ENCODE results near the gene AKR1C1. TPM values are rescaled to one million over a fixed set of nuclear protein-coding genes. Genes with fewer than 3 reads are reported as not detected.
"Not testable (repeated sequence)": the region's sequence is repeated elsewhere in the genome, so short reads cannot be mapped to it uniquely, and the experiment has no call there.

AKR1C1 gene
- total and polyA plus RNA-seq, 2 of the 13 experiments (the other 11 are each of a cell fraction or from before 2014, with no cell fraction given) = 948 to 2,238 TPM

- no peak for DNase-seq (ENCODE audit: low spot score)
- no peak overlapping the region for H3K4me2 ChIP-seq (ENCODE audit: low read depth, low read length)
- intact Hi-C loops (cut with micrococcal nuclease; ENCODE audit: unreplicated experiment) = no loop called here
- no TSS peak for BruUV-seq (replicated peaks)
- H3K79me2 ChIP-seq (ENCODE audit: insufficient read depth, low read length) = no peaks in the 10 kb centered on the region
- no peaks in the 10 kb centered on the region for H3K4me1 ChIP-seq (ENCODE audit: insufficient read depth, low read length)
- in situ Hi-C loops (cut with HindIII; ENCODE audit: extremely low pct_ligation_motif_present, low pct_unique_long_range_greater_than_20kb) = no loop called here
- no peak overlapping the region for H3K9ac ChIP-seq (ENCODE audit: insufficient read depth, low read depth, low read length)
- no peaks in the 10 kb centered on the region for H3K36me3 ChIP-seq (replicated peaks in 1 of 2; ENCODE audit: control insufficient read depth in 1 of 2, insufficient read depth in 2 of 2, low read length in 2 of 2)
- WGBS (ENCODE audit: low lambda C conversion rate) = 85% methylated on average over 1 of the region's 1 CpG
- CTCF ChIA-PET (ENCODE audit: low intra/inter-chr PET ratio, low total read pairs) = no interaction called here
- no peak for FAIRE-seq
- H2AFZ ChIP-seq (ENCODE audit: low read length) = no peak overlapping the region
- peaks cover 39% of the 10 kb centered on the region for H3K9me3 ChIP-seq (ENCODE audit: low read length)
- POLR2A ChIA-PET = no interaction called here
- H3K27ac ChIP-seq (ENCODE audit: extremely low read length, insufficient read depth, low read length) = no peak overlapping the region
- no peak overlapping the region for H3K4me3 ChIP-seq (replicated peaks in 1 of 3; ENCODE audit: insufficient read depth in 1 of 3, low read depth in 2 of 3, low read length in 3 of 3)
- ATAC-seq = no peak
- no peak for TF ChIP-seq HNF4A (CRISPR knock-in tag; IDR thresholded peaks at IDR 0.05)
- TF ChIP-seq ZNF263 (CRISPR knock-in tag; IDR thresholded peaks at IDR 0.05) = no peak
- TF ChIP-seq FOXP4 (CRISPR knock-in tag; IDR thresholded peaks at IDR 0.05) = no peak
- TF ChIP-seq MAZ (IDR thresholded peaks at IDR 0.05; ENCODE audit: borderline replicate concordance, low read depth, low read length) = no peak
- TF ChIP-seq MAZ (CRISPR knock-in tag; IDR thresholded peaks at IDR 0.05; ENCODE audit: low read depth) = no peak
- TF ChIP-seq NFKBIZ (CRISPR knock-in tag; IDR thresholded peaks at IDR 0.05) = no peak
- H4K20me1 ChIP-seq (ENCODE audit: insufficient read depth, low read length) = no peaks in the 10 kb centered on the region
- no peaks in the 10 kb centered on the region for H3K27me3 ChIP-seq (ENCODE audit: control insufficient read depth in 1 of 2, insufficient read depth in 2 of 2, low read length in 2 of 2)
Observed at GRCh38 chr10:5030989-5031388, 67.8 kb downstream of the AKR1C1 start.

- H3K79me2 ChIP-seq (ENCODE audit: insufficient read depth, low read length); H4K20me1 ChIP-seq (ENCODE audit: insufficient read depth, low read length); H3K27ac ChIP-seq (ENCODE audit: extremely low read length, insufficient read depth, low read length); CTCF ChIA-PET (ENCODE audit: low intra/inter-chr PET ratio, low total read pairs); intact Hi-C loops (cut with micrococcal nuclease; ENCODE audit: unreplicated experiment); BruUV-seq (replicated peaks); POLR2A ChIA-PET; H3K4me2 ChIP-seq (ENCODE audit: low read depth, low read length); ATAC-seq; H3K4me1 ChIP-seq (ENCODE audit: insufficient read depth, low read length); H3K4me3 ChIP-seq (replicated peaks in 1 of 3; ENCODE audit: insufficient read depth in 1 of 3, low read depth in 2 of 3, low read length in 3 of 3); DNase-seq (ENCODE audit: low spot score); H3K9ac ChIP-seq (ENCODE audit: insufficient read depth, low read depth, low read length); H3K36me3 ChIP-seq (replicated peaks in 1 of 2; ENCODE audit: control insufficient read depth in 1 of 2, insufficient read depth in 2 of 2, low read length in 2 of 2); FAIRE-seq; H3K27me3 ChIP-seq (ENCODE audit: control insufficient read depth in 1 of 2, insufficient read depth in 2 of 2, low read length in 2 of 2); H2AFZ ChIP-seq (ENCODE audit: low read length); in situ Hi-C loops (cut with HindIII; ENCODE audit: extremely low pct_ligation_motif_present, low pct_unique_long_range_greater_than_20kb): not testable (repeated sequence)
- H3K9me3 ChIP-seq (ENCODE audit: low read length) = peaks cover 39% of the 10 kb centered on the region
- 86% methylated on average over 4 of the region's 4 CpGs for WGBS (ENCODE audit: low lambda C conversion rate)
Observed at GRCh38 chr10:5031588-5031987, 68.4 kb downstream of the AKR1C1 start.

- H2AFZ ChIP-seq (ENCODE audit: low read length); BruUV-seq (replicated peaks); H3K79me2 ChIP-seq (ENCODE audit: insufficient read depth, low read length); CTCF ChIA-PET (ENCODE audit: low intra/inter-chr PET ratio, low total read pairs); DNase-seq (ENCODE audit: low spot score); POLR2A ChIA-PET; H3K4me2 ChIP-seq (ENCODE audit: low read depth, low read length); H3K36me3 ChIP-seq (replicated peaks in 1 of 2; ENCODE audit: control insufficient read depth in 1 of 2, insufficient read depth in 2 of 2, low read length in 2 of 2); H3K27me3 ChIP-seq (ENCODE audit: control insufficient read depth in 1 of 2, insufficient read depth in 2 of 2, low read length in 2 of 2); H3K4me3 ChIP-seq (replicated peaks in 1 of 3; ENCODE audit: insufficient read depth in 1 of 3, low read depth in 2 of 3, low read length in 3 of 3); in situ Hi-C loops (cut with HindIII; ENCODE audit: extremely low pct_ligation_motif_present, low pct_unique_long_range_greater_than_20kb); intact Hi-C loops (cut with micrococcal nuclease; ENCODE audit: unreplicated experiment); FAIRE-seq; H3K9ac ChIP-seq (ENCODE audit: insufficient read depth, low read depth, low read length); ATAC-seq; H3K4me1 ChIP-seq (ENCODE audit: insufficient read depth, low read length); H3K27ac ChIP-seq (ENCODE audit: extremely low read length, insufficient read depth, low read length); H4K20me1 ChIP-seq (ENCODE audit: insufficient read depth, low read length): not testable (repeated sequence)
- peaks cover 39% of the 10 kb centered on the region for H3K9me3 ChIP-seq (ENCODE audit: low read length)
- 83% methylated on average over 7 of the region's 22 CpGs for whole genome bisulfite sequencing (ENCODE audit: low lambda C conversion rate)
Observed at GRCh38 chr10:5032444-5032843, 69.2 kb downstream of the AKR1C1 start.

All from HepG2 (cell line).